ENCODE data around the gene SLC38A5.

DNA sequence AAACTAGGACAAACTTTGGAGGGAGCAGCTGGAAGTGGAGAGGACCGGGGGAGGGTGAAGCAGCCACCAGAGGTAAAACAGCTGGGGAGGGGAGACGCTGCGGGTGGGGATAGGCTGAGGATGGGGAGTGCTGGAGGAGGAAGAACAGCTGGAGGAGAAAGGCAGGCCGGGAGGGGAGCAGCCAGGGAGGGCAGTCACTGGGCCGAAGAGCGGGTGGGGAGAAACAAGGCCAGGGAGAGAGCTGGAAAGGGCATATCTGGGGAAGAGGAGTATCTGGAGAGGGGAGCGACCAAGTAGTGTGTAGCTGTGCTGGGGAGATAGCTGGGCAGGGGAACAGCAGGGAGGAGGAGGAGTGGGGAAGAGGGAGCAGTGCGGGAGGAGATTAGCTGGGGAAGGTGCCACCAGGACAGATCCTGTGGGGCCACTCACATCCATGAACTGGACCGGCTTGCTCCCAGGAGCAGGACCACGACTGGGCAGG, 2.7 kb downstream of the SLC38A5 start:
- TF ChIP-seq, protein P1, sequence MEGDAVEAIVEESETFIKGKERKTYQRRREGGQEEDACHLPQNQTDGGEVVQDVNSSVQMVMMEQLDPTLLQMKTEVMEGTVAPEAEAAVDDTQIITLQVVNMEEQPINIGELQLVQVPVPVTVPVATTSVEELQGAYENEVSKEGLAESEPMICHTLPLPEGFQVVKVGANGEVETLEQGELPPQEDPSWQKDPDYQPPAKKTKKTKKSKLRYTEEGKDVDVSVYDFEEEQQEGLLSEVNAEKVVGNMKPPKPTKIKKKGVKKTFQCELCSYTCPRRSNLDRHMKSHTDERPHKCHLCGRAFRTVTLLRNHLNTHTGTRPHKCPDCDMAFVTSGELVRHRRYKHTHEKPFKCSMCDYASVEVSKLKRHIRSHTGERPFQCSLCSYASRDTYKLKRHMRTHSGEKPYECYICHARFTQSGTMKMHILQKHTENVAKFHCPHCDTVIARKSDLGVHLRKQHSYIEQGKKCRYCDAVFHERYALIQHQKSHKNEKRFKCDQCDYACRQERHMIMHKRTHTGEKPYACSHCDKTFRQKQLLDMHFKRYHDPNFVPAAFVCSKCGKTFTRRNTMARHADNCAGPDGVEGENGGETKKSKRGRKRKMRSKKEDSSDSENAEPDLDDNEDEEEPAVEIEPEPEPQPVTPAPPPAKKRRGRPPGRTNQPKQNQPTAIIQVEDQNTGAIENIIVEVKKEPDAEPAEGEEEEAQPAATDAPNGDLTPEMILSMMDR (IDR thresholded peaks at IDR 0.05): no peak
- TF ChIP-seq POLR2AphosphoS5 (IDR thresholded peaks at IDR 0.05): no peak
- no peak for TF ChIP-seq POLR2A (IDR thresholded peaks at IDR 0.05)
- no peak for TF ChIP-seq EP300 (IDR thresholded peaks at IDR 0.05)
